HG03025 (cell line): ENCODE results near the gene TENM3.

Experiments
- ATAC-seq: cut with Tn5 transposase; IDR thresholded peaks from one replicate; pipeline ENCODE4 v1.9.1; 2021; ENCODE audit warnings: mild to moderate bottlenecking, moderate library complexity; ENCODE audit not compliant: unreplicated experiment, low FRiP score

The TENM3 gene

GRCh38 chr4:182589100-182589499 is 345.9 kb downstream of the TENM3 start:
- ATAC-seq, result no peak

GRCh38 chr4:182593402-182593801 is 350.2 kb downstream of the TENM3 start:
- ATAC-seq, result no peak

GRCh38 chr4:182593864-182594263 is 350.7 kb downstream of the TENM3 start:
- no peak for ATAC-seq

GRCh38 chr4:182600093-182600492 is 356.9 kb downstream of the TENM3 start:
- no peak for ATAC-seq

GRCh38 chr4:182600856-182601255 is 357.7 kb downstream of the TENM3 start:
- no peak for ATAC-seq

- ATAC-seq, result no peak
These were observed 361.0 kb downstream of the TENM3 start for GRCh38 chr4:182604161-182604622.

GRCh38 chr4:182604953-182605352 is 361.8 kb downstream of the TENM3 start:
- ATAC-seq, result no peak

- no peak for ATAC-seq
These were observed 365.3 kb downstream of the TENM3 start for GRCh38 chr4:182608525-182608924.

- no peak for ATAC-seq
These were observed 373.3 kb downstream of the TENM3 start for GRCh38 chr4:182616476-182616875.

- no peak for ATAC-seq
These were observed 376.5 kb downstream of the TENM3 start for GRCh38 chr4:182619660-182620059.

- ATAC-seq, result no peak
These were observed 377.1 kb downstream of the TENM3 start for GRCh38 chr4:182620111-182620980.

- ATAC-seq, result no peak
These were observed 381.1 kb downstream of the TENM3 start for GRCh38 chr4:182624281-182624680.

- no peak for ATAC-seq
These were observed 382.0 kb downstream of the TENM3 start for GRCh38 chr4:182625193-182625592.

- no peak for ATAC-seq
These were observed 384.8 kb downstream of the TENM3 start for GRCh38 chr4:182627996-182628395.

GRCh38 chr4:182628544-182628943 is 385.3 kb downstream of the TENM3 start:
- ATAC-seq, result no peak

GRCh38 chr4:182629096-182629495 is 385.9 kb downstream of the TENM3 start:
- ATAC-seq, result no peak

GRCh38 chr4:182640491-182640890 is 397.3 kb downstream of the TENM3 start:
- ATAC-seq, result no peak

- no peak for ATAC-seq
These were observed 397.7 kb downstream of the TENM3 start for GRCh38 chr4:182640932-182641331.

GRCh38 chr4:182642831-182643230 is 399.6 kb downstream of the TENM3 start:
- peak; percentile 70 for ATAC-seq

GRCh38 chr4:182643801-182644682 is 400.8 kb downstream of the TENM3 start:
- ATAC-seq, result no peak

- no peak for ATAC-seq
These were observed 401.5 kb downstream of the TENM3 start for GRCh38 chr4:182644683-182645050.
